K562 (cell line): ENCODE measurements around the gene EPHB2. TPM values are rescaled to one million over a fixed set of nuclear protein-coding genes. Genes with fewer than 3 reads are reported as not detected.

Experiments used
- ATAC-seq: fragments of 200-7000 bp; cut with Tn5 transposase; 3 replicates; pipeline ENCODE4 v1.9.1; 2020; ENCODE audit warnings: moderate library complexity
- BruUV-seq: library from RNA; stranded (reverse); fragments of 400-500 nt; replicated peaks from 2 replicates; lab custom pipeline; 2021; lab: Mats Ljungman, UMichigan
- CTCF ChIA-PET: fragments of 300-600 bp; formaldehyde crosslinking; extraction: SDS; loops from one replicate; lab custom pipeline; 2021; ENCODE audit warnings: low intra/inter-chr PET ratio; lab: Yijun Ruan, JAX
- POLR2A ChIA-PET: fragments of 300-600, 350-650 bp; sonication (Branson Sonifier 250); formaldehyde crosslinking; extraction: SDS; loops from one replicate; lab custom pipeline; 2021; ENCODE audit warnings: antibody characterized with exemption, inconsistent platforms; lab: Yijun Ruan, JAX
- DNase-seq, 4 experiments: peaks; one replicate each; pipeline versions ENCODE4 v3.0.0 to v3.0.0-alpha.2; 2011 to 2018; ENCODE audit warnings: low spot score in 3 of 4, mixed read lengths in 3 of 4; ENCODE audit errors: extremely low read depth in 1 of 4
- FAIRE-seq: peaks from 2 replicates; lab custom pipeline; 2011; peaks lifted over from hg19 to GRCh38; lab: Jason Lieb, UNC
- H2AFZ ChIP-seq: 2 replicates; pipeline ENCODE4 v1.6.0; 2011; ENCODE audit warnings: low read depth, low read length, control low read depth, inconsistent platforms
- H3K27ac ChIP-seq: fragments of 200-600 bp; 3 replicates; pipeline ENCODE4 v1.8.0; 2011; ENCODE audit warnings: low read depth, mild to moderate bottlenecking, control low read depth, inconsistent platforms, low read length, moderate library complexity, mixed read lengths; ENCODE audit errors: extremely low read depth
- H3K27me3 ChIP-seq, 2 experiments: fragments of 300-600 bp in 1 of 2; 2 replicates in 1 of 2; 3 replicates in 1 of 2; pipeline versions ENCODE4 v1.6.0 to v1.8.0; 2011; ENCODE audit warnings: inconsistent platforms in 2 of 2, low read length in 2 of 2, mild to moderate bottlenecking in 1 of 2, mixed read lengths in 1 of 2, moderate library complexity in 1 of 2; ENCODE audit not compliant: control insufficient read depth in 2 of 2, insufficient read depth in 2 of 2
- H3K36me3 ChIP-seq: fragments of 300-600 bp; 3 replicates; pipeline ENCODE4 v1.8.0; 2011; ENCODE audit warnings: mild to moderate bottlenecking, low read length, inconsistent platforms; ENCODE audit not compliant: control insufficient read depth, insufficient read depth
- H3K4me1 ChIP-seq, 2 experiments: fragments of 200-600 bp in 1 of 2; replicated peaks in 1 of 2; 2 replicates in 1 of 2; 3 replicates in 1 of 2; pipeline versions ENCODE4 v1.5.1 to v1.8.0; 2011; ENCODE audit warnings: inconsistent platforms in 2 of 2, low read length in 2 of 2, mild to moderate bottlenecking in 1 of 2, mixed read lengths in 1 of 2, moderate library complexity in 1 of 2; ENCODE audit not compliant: control insufficient read depth in 2 of 2, insufficient read depth in 2 of 2
- H3K4me2 ChIP-seq: 2 replicates; pipeline ENCODE4 v1.6.1; 2011; ENCODE audit warnings: low read length, control low read depth, inconsistent platforms, mixed read lengths; ENCODE audit not compliant: insufficient read depth
- H3K4me3 ChIP-seq: fragments of 200-600 bp; sonication (generic), shearing (Covaris generic); 2 replicates; pipeline ENCODE4 v1.5.1; 2016; ENCODE audit warnings: control low read depth, inconsistent platforms
- H3K79me2 ChIP-seq: fragments of 200-600 bp; 3 replicates; pipeline ENCODE4 v1.8.0; 2011; ENCODE audit warnings: low read length, inconsistent platforms; ENCODE audit not compliant: control insufficient read depth, insufficient read depth
- H3K9ac ChIP-seq, 2 experiments: 2 replicates each; pipeline versions ENCODE4 v1.6.0 to v1.6.1; 2011; ENCODE audit warnings: low read depth in 2 of 2, low read length in 2 of 2, control low read depth in 1 of 2, inconsistent platforms in 1 of 2, mild to moderate bottlenecking in 1 of 2, mixed read lengths in 1 of 2; ENCODE audit not compliant: insufficient read depth in 1 of 2
- H3K9me1 ChIP-seq: one replicate; pipeline ENCODE4 v1.6.0; 2011; ENCODE audit warnings: inconsistent platforms, mild to moderate bottlenecking, low read length, moderate library complexity; ENCODE audit not compliant: control insufficient read depth, insufficient read depth
- H3K9me3 ChIP-seq: replicated peaks from 2 replicates; pipeline ENCODE4 v1.5.1; 2011; ENCODE audit warnings: low read depth, low read length, inconsistent platforms; ENCODE audit not compliant: control insufficient read depth, insufficient read depth
- H4K20me1 ChIP-seq: replicated peaks from 2 replicates; pipeline ENCODE4 v1.6.1; 2011; ENCODE audit warnings: low read length, inconsistent platforms, mixed read lengths; ENCODE audit not compliant: control insufficient read depth, insufficient read depth
- ZNF445 ChIP-seq: fragments of 250-450 bp; sonication (Bioruptor Pico); IDR thresholded peaks from 2 replicates; pipeline ENCODE4 v1.4.0; 2020; ENCODE audit warnings: low read depth, mild to moderate bottlenecking, moderate library complexity
- WGBS: fragments of 100-300 bp; shearing (Covaris generic); methylation state at CpG from one replicate; pipeline ENCODE4 v1.1.6; 2016; ENCODE audit warnings: low coverage, mixed read lengths; ENCODE audit not compliant: insufficient coverage; ENCODE audit errors: missing lambda C conversion rate; 5-methylcytosine and 5-hydroxymethylcytosine counted together
- in situ Hi-C: fragments of 300-500 bp; cut with MboI; formaldehyde crosslinking; loops from 4 replicates; pipeline ENCODE4 v1.15.0; 2018; ENCODE audit warnings: inconsistent platforms, mixed read lengths
- intact Hi-C: fragments of 100-400 bp; cut with micrococcal nuclease; formaldehyde crosslinking; loops from 2 replicates; pipeline ENCODE4 v1.14.2; 2022
- polyA plus RNA-seq, 8 experiments: library from polyadenylated mRNA; depleted of rRNA in 4 of 8; stranded (reverse) in 5 of 8; unstranded in 3 of 8; fragments of >200 nt; fragmentation: Nextera tagmentation in 2 of 8; fragmentation: Illumina TruSeq in 1 of 8; extraction: Ambion mirVana in 2 of 8; extraction: Trizol in 1 of 8; gene quantifications; 2 replicates each; pipeline versions ENCODE4 v1.2.1 to v1.2.3, GENCODE V29; 2011 to 2014; ENCODE audit warnings: inconsistent platforms in 1 of 8, missing spikeins in 1 of 8
- total RNA-seq, 7 experiments: library from RNA; depleted of rRNA in 6 of 7; stranded (reverse); fragments of >200 nt in 6 of 7; fragmentation: Illumina TruSeq in 2 of 7; extraction: Trizol in 2 of 7; gene quantifications; 2 replicates each; pipeline versions ENCODE4 v1.2.1 to v1.2.3, GENCODE V29; 2011 to 2021; ENCODE audit warnings: low replicate concordance in 1 of 7
- TF ChIP-seq, protein P1 (sequence below): sonication (generic); formaldehyde crosslinking; IDR thresholded peaks from 2 replicates; pipeline ENCODE4 v1.8.0; 2022; ENCODE audit warnings: mild to moderate bottlenecking, missing genetic modification reagents
- TF ChIP-seq, protein P2 (sequence below): fragments of 450-650 bp; IDR thresholded peaks from 2 replicates; pipeline ENCODE4 v1.6.1; 2016; ENCODE audit warnings: mild to moderate bottlenecking
- TF ChIP-seq, protein P3 (sequence below), 2 experiments: fragments of 450-650 bp; formaldehyde crosslinking in 1 of 2; IDR thresholded peaks; 2 replicates each; pipeline versions ENCODE4 v1.4.0 to v1.6.1; 2014 to 2020; ENCODE audit warnings: mild to moderate bottlenecking in 2 of 2, borderline replicate concordance in 1 of 2, low read depth in 1 of 2

The EPHB2 gene
- total and polyA plus RNA-seq, 9 of the 15 experiments (the other 6 are each of a cell fraction or from before 2014, with no cell fraction given): not detected

DNA sequence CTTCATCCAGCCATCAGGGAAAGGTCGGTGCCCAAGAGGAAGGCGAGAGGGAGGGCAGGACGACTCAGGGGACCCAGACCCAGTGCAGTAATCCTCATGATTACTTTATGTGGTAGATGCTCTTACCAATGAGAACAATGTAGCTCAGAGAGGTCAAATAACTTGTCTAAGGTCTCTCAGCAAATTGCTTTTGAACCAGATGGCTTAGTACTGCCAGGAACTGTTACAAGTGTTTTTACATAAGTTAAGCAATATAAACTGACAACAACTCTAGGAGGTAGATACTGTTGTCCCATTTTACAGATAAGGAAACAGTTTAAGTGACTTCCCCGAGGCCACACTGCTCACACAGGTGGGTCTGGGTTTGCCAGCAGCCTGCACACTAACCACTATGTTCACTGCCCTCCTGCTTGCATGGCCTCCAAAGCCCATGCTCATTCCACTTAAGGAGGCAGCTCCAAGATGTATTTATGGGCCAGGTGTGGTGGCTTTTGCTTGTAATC is 150.3 kb downstream of the EPHB2 start:
- H3K4me2 ChIP-seq: no peak overlapping the region
- POLR2A ChIA-PET: interaction anchor here (0.6 to 1.2 kb wide), 3 partner anchors 128 to 1423 kb away, joined by 3 read pairs; no protein-coding TSS in a partner anchor
- intact Hi-C loops: no loop called here
- in situ Hi-C loops: no loop called here
- H3K4me3 ChIP-seq: no peak overlapping the region
- no peaks in the 10 kb centered on the region for H3K9me3 ChIP-seq
- H3K27me3 ChIP-seq: peaks cover 19 to 73% of the 10 kb centered on the region in 2 experiments
- H3K79me2 ChIP-seq: no peaks in the 10 kb centered on the region
- ATAC-seq: no peak
- FAIRE-seq: no peak
- TF ChIP-seq, protein P1, sequence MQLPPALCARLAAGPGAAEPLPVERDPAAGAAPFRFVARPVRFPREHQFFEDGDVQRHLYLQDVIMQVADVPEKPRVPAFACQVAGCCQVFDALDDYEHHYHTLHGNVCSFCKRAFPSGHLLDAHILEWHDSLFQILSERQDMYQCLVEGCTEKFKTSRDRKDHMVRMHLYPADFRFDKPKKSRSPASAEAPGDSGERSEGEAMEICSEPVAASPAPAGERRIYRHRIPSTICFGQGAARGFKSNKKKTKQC: no peak
- TF ChIP-seq, protein P2, sequence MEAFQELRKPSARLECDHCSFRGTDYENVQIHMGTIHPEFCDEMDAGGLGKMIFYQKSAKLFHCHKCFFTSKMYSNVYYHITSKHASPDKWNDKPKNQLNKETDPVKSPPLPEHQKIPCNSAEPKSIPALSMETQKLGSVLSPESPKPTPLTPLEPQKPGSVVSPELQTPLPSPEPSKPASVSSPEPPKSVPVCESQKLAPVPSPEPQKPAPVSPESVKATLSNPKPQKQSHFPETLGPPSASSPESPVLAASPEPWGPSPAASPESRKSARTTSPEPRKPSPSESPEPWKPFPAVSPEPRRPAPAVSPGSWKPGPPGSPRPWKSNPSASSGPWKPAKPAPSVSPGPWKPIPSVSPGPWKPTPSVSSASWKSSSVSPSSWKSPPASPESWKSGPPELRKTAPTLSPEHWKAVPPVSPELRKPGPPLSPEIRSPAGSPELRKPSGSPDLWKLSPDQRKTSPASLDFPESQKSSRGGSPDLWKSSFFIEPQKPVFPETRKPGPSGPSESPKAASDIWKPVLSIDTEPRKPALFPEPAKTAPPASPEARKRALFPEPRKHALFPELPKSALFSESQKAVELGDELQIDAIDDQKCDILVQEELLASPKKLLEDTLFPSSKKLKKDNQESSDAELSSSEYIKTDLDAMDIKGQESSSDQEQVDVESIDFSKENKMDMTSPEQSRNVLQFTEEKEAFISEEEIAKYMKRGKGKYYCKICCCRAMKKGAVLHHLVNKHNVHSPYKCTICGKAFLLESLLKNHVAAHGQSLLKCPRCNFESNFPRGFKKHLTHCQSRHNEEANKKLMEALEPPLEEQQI: no peak
- TF ChIP-seq ZNF445 (CRISPR knock-in tag): no peak
- TF ChIP-seq, protein P3, sequence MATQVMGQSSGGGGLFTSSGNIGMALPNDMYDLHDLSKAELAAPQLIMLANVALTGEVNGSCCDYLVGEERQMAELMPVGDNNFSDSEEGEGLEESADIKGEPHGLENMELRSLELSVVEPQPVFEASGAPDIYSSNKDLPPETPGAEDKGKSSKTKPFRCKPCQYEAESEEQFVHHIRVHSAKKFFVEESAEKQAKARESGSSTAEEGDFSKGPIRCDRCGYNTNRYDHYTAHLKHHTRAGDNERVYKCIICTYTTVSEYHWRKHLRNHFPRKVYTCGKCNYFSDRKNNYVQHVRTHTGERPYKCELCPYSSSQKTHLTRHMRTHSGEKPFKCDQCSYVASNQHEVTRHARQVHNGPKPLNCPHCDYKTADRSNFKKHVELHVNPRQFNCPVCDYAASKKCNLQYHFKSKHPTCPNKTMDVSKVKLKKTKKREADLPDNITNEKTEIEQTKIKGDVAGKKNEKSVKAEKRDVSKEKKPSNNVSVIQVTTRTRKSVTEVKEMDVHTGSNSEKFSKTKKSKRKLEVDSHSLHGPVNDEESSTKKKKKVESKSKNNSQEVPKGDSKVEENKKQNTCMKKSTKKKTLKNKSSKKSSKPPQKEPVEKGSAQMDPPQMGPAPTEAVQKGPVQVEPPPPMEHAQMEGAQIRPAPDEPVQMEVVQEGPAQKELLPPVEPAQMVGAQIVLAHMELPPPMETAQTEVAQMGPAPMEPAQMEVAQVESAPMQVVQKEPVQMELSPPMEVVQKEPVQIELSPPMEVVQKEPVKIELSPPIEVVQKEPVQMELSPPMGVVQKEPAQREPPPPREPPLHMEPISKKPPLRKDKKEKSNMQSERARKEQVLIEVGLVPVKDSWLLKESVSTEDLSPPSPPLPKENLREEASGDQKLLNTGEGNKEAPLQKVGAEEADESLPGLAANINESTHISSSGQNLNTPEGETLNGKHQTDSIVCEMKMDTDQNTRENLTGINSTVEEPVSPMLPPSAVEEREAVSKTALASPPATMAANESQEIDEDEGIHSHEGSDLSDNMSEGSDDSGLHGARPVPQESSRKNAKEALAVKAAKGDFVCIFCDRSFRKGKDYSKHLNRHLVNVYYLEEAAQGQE (IDR thresholded peaks at IDR 0.05; ENCODE audit: borderline replicate concordance): no peak
- TF ChIP-seq, protein P3 (CRISPR knock-in tag; IDR thresholded peaks at IDR 0.05; ENCODE audit: low read depth): no peak
- TF ChIP-seq, all 486 proteins: peak for 0
- H4K20me1 ChIP-seq: peaks cover 6% of the 10 kb centered on the region
- H2AFZ ChIP-seq: no peak overlapping the region
- H3K9ac ChIP-seq: no peak overlapping the region
- no peaks in the 10 kb centered on the region for H3K36me3 ChIP-seq
- no peak for DNase-seq
- WGBS: 5% methylated on average over 4 of the region's 4 CpGs
- BruUV-seq: no TSS peak
- no peaks in the 10 kb centered on the region for H3K4me1 ChIP-seq
- H3K9me1 ChIP-seq: no peaks in the 10 kb centered on the region
- H3K27ac ChIP-seq: no peak overlapping the region
- CTCF ChIA-PET: interaction anchor here (1.7 kb wide), 1 partner anchor 157 kb away, joined by 14 read pairs; no protein-coding TSS in a partner anchor
